Measurements from ENCODE around the gene ALK. TPM values are rescaled to one million over a fixed set of nuclear protein-coding genes. Genes with fewer than 3 reads are reported as not detected.
"Not testable (repeated sequence)": the region's sequence is repeated elsewhere in the genome, so short reads cannot be mapped to it uniquely, and the experiment has no call there.

ALK gene
- total RNA-seq, 1 experiment from 2014 or later = 14.7 TPM

DNA sequence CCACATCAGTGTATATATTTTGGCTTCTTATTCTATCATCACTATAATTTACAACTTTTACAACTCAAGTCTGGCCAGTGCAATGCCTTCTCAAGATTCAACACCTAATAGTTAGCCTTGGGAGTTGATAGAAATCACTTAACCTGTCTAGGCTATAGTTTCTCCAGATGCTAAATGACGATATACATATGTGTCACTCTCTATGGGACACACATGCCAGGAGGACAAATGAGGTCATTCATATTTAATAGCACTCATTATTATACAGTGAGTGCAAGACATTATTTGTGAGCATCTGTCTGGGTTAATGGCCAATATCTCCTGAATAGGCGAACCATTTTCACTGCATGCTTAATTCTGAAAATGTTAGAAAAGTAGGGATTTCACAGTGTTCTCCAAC is 89.8 kb downstream of the ALK start:
- H3K27ac ChIP-seq (ENCODE audit: low read depth, low read length, poor library complexity, severe bottlenecking) = no peak overlapping the region
- no peak for TF ChIP-seq EZH2 (IDR thresholded peaks at IDR 0.05; ENCODE audit: borderline replicate concordance, low read depth, low read length, poor library complexity, severe bottlenecking)
- TF ChIP-seq, protein P1, sequence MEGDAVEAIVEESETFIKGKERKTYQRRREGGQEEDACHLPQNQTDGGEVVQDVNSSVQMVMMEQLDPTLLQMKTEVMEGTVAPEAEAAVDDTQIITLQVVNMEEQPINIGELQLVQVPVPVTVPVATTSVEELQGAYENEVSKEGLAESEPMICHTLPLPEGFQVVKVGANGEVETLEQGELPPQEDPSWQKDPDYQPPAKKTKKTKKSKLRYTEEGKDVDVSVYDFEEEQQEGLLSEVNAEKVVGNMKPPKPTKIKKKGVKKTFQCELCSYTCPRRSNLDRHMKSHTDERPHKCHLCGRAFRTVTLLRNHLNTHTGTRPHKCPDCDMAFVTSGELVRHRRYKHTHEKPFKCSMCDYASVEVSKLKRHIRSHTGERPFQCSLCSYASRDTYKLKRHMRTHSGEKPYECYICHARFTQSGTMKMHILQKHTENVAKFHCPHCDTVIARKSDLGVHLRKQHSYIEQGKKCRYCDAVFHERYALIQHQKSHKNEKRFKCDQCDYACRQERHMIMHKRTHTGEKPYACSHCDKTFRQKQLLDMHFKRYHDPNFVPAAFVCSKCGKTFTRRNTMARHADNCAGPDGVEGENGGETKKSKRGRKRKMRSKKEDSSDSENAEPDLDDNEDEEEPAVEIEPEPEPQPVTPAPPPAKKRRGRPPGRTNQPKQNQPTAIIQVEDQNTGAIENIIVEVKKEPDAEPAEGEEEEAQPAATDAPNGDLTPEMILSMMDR (conservative IDR thresholded peaks at IDR 0.05; ENCODE audit: low read depth, low read length) = no peak
- H3K36me3 ChIP-seq (ENCODE audit: insufficient read depth, low read length, poor library complexity, severe bottlenecking) = no peaks in the 10 kb centered on the region
- H3K4me1 ChIP-seq (ENCODE audit: insufficient read depth, low read length, poor library complexity, severe bottlenecking) = peaks cover 6% of the 10 kb centered on the region
- POLR2A ChIA-PET (ENCODE audit: low non-redundant PET) = interaction anchor here (0.7 kb wide), 1 partner anchor 22 kb away, joined by 3 read pairs; no protein-coding TSS in a partner anchor
- intact Hi-C loops (cut with micrococcal nuclease; ENCODE audit: unreplicated experiment) = no loop called here
- no TSS peak for BruUV-seq (replicated peaks)
- CTCF ChIA-PET = no interaction called here
- no peak overlapping the region for H3K4me3 ChIP-seq (ENCODE audit: low read depth, low read length, poor library complexity, severe bottlenecking)
- no peaks in the 10 kb centered on the region for H3K9me3 ChIP-seq (ENCODE audit: low read depth, low read length, poor library complexity, severe bottlenecking)
- H3K27me3 ChIP-seq (replicated peaks; ENCODE audit: insufficient read depth, low read depth, low read length, poor library complexity) = no peaks in the 10 kb centered on the region
- no peak for DNase-seq (ENCODE audit: low spot score)

DNA sequence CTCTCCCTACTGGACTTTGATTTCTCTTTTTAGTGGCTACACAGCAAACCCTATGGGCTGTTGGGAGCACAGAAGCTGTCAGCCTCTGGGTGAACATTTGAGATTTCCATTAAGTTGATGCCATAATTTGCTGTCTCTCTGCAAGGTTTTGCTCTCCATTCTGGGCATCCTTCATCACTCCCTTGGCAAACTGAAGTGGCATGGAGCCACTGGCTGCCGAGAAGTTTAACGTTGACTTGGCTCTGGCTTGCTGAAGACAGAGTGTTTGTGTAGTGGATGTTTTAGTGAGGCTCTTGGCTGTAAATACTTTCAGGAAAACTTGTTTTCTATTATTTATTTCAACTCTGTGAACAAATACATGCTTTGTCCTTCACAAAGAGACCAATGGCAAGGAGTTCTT is 91.5 kb downstream of the ALK start:
- ChIA-PET CTCF (no interaction called here), POLR2A (ENCODE audit: low non-redundant PET) (no interaction called here)
- Histone ChIP-seq H3K27ac (ENCODE audit: low read depth, low read length, poor library complexity, severe bottlenecking) (no peak overlapping the region), H3K9me3 (ENCODE audit: low read depth, low read length, poor library complexity, severe bottlenecking) (no peaks in the 10 kb centered on the region), H3K4me1 (ENCODE audit: insufficient read depth, low read length, poor library complexity, severe bottlenecking) (peaks cover 6% of the 10 kb centered on the region), H3K27me3 (replicated peaks; ENCODE audit: insufficient read depth, low read depth, low read length, poor library complexity) (no peaks in the 10 kb centered on the region), H3K4me3 (ENCODE audit: low read depth, low read length, poor library complexity, severe bottlenecking) (no peak overlapping the region), H3K36me3 (ENCODE audit: insufficient read depth, low read length, poor library complexity, severe bottlenecking) (no peaks in the 10 kb centered on the region)
- TF ChIP-seq, protein P1 (conservative IDR thresholded peaks at IDR 0.05; ENCODE audit: low read depth, low read length) = no peak
- TF ChIP-seq EZH2 (IDR thresholded peaks at IDR 0.05; ENCODE audit: borderline replicate concordance, low read depth, low read length, poor library complexity, severe bottlenecking) = no peak
- no TSS peak for BruUV-seq (replicated peaks)
- no peak for DNase-seq (ENCODE audit: low spot score)
- intact Hi-C loops (cut with micrococcal nuclease; ENCODE audit: unreplicated experiment) = no loop called here

DNA sequence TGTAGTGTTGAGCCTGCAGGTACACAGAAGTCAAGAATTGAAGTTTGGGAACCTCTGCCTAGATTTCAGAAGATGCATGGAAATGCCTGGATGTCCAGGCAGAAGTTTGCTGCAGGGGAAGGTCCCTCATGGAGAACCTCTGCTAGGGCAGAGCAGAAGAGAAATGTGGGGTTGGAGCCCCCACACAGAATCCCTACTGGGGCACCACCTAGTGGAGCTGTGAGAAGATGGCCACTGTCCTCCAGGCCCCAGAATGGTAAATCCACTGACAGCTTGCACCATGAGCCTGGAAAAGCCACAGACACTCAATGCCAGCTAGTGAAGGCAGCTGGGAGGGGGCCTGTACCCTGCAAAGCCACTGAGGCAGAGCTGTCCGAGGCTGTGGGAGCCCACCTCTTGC is 97.2 kb downstream of the ALK start:
- H3K27ac ChIP-seq (ENCODE audit: low read depth, low read length, poor library complexity, severe bottlenecking); H3K36me3 ChIP-seq (ENCODE audit: insufficient read depth, low read length, poor library complexity, severe bottlenecking); H3K9me3 ChIP-seq (ENCODE audit: low read depth, low read length, poor library complexity, severe bottlenecking); BruUV-seq (replicated peaks); CTCF ChIA-PET; H3K4me1 ChIP-seq (ENCODE audit: insufficient read depth, low read length, poor library complexity, severe bottlenecking); H3K27me3 ChIP-seq (replicated peaks; ENCODE audit: insufficient read depth, low read depth, low read length, poor library complexity); DNase-seq (ENCODE audit: low spot score); intact Hi-C loops (cut with micrococcal nuclease; ENCODE audit: unreplicated experiment); H3K4me3 ChIP-seq (ENCODE audit: low read depth, low read length, poor library complexity, severe bottlenecking); POLR2A ChIA-PET (ENCODE audit: low non-redundant PET): not testable (repeated sequence)

DNA sequence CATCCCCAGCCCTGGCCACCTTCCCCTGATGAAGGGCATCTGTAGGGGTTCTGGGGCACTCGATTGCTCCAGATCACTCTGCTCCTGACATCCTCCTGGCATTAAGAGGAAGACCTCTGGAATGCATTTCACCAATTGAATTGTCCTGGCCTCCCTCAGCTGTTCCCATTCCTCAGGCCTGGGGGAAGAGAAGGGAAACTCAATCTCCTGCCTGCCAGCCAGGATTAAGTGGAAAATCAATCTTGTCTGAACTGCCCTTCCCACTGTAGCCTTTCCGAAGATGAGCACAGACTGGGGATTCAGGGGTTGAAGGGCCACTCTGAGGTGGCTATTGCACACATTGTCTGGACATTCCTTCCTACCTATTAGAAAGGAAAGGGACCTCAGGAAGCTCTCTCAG is 99.8 kb downstream of the ALK start:
- Histone ChIP-seq H3K36me3 (ENCODE audit: insufficient read depth, low read length, poor library complexity, severe bottlenecking) (no peaks in the 10 kb centered on the region), H3K4me1 (ENCODE audit: insufficient read depth, low read length, poor library complexity, severe bottlenecking) (peaks cover 3% of the 10 kb centered on the region), H3K27ac (ENCODE audit: low read depth, low read length, poor library complexity, severe bottlenecking) (no peak overlapping the region), H3K27me3 (replicated peaks; ENCODE audit: insufficient read depth, low read depth, low read length, poor library complexity) (no peaks in the 10 kb centered on the region), H3K4me3 (ENCODE audit: low read depth, low read length, poor library complexity, severe bottlenecking) (no peak overlapping the region), H3K9me3 (ENCODE audit: low read depth, low read length, poor library complexity, severe bottlenecking) (no peaks in the 10 kb centered on the region)
- intact Hi-C loops (cut with micrococcal nuclease; ENCODE audit: unreplicated experiment) = no loop called here
- BruUV-seq (replicated peaks) = no TSS peak
- no peak for DNase-seq (ENCODE audit: low spot score)
- ChIA-PET CTCF (no interaction called here), POLR2A (ENCODE audit: low non-redundant PET) (no interaction called here)
- TF ChIP-seq EZH2 (IDR thresholded peaks at IDR 0.05; ENCODE audit: borderline replicate concordance, low read depth, low read length, poor library complexity, severe bottlenecking) = no peak
- TF ChIP-seq, protein P1 (conservative IDR thresholded peaks at IDR 0.05; ENCODE audit: low read depth, low read length) = no peak

Measured in A673 (cell line).